Endodermal cell (in vitro differentiated cells): ENCODE measurements around the gene ORC2. TPM values are rescaled to one million over a fixed set of nuclear protein-coding genes. Genes with fewer than 3 reads are reported as not detected.

ENCODE experiments used
- DNase-seq: peaks from one replicate; pipeline ENCODE4 v3.0.0-alpha.2; 2017
- H3K27ac ChIP-seq: 2 replicates; pipeline ENCODE4 v1.5.1; 2013; ENCODE audit warnings: mild to moderate bottlenecking, low read depth, low read length, moderate library complexity
- H3K27me3 ChIP-seq: 2 replicates; pipeline ENCODE4 v1.6.1; 2013; ENCODE audit warnings: mild to moderate bottlenecking, low read length, moderate library complexity; ENCODE audit not compliant: insufficient read depth, control insufficient read depth, poor library complexity, severe bottlenecking
- H3K36me3 ChIP-seq: 2 replicates; pipeline ENCODE4 v1.7.0; 2013; ENCODE audit warnings: mild to moderate bottlenecking, low read length, moderate library complexity; ENCODE audit not compliant: control insufficient read depth, insufficient read depth
- H3K4me1 ChIP-seq: one replicate; pipeline ENCODE4 v1.7.0; 2013; ENCODE audit warnings: low read length; ENCODE audit not compliant: control insufficient read depth, insufficient read depth
- H3K4me3 ChIP-seq: 2 replicates; pipeline ENCODE4 v1.5.1; 2013; ENCODE audit warnings: mild to moderate bottlenecking, low read length, moderate library complexity
- H3K9ac ChIP-seq: 2 replicates; pipeline ENCODE4 v1.6.1; 2013; ENCODE audit warnings: mild to moderate bottlenecking, low read length, moderate library complexity; ENCODE audit not compliant: poor library complexity, severe bottlenecking; ENCODE audit errors: extremely low read depth
- H3K9me3 ChIP-seq: 2 replicates; pipeline ENCODE4 v1.6.1; 2013; ENCODE audit warnings: mild to moderate bottlenecking, low read length, moderate library complexity; ENCODE audit not compliant: control insufficient read depth
- H3K27ac Mint-ChIP-seq: 2 replicates; pipeline ENCODE4 v1.8.0; 2020; ENCODE audit warnings: mixed read lengths
- H3K27me3 Mint-ChIP-seq: 2 replicates; pipeline ENCODE4 v1.8.0; 2021; ENCODE audit warnings: mild to moderate bottlenecking, mixed read lengths; ENCODE audit not compliant: insufficient read depth
- H3K36me3 Mint-ChIP-seq: 2 replicates; pipeline ENCODE4 v1.8.0; 2020; ENCODE audit warnings: low read depth, mixed read lengths
- H3K4me1 Mint-ChIP-seq: 2 replicates; pipeline ENCODE4 v1.8.0; 2020; ENCODE audit warnings: mixed read lengths
- H3K4me3 Mint-ChIP-seq: 2 replicates; pipeline ENCODE4 v1.8.0; 2020; ENCODE audit warnings: mild to moderate bottlenecking, moderate library complexity, mixed read lengths
- H3K9me3 Mint-ChIP-seq: 2 replicates; pipeline ENCODE4 v1.8.0; 2020; ENCODE audit warnings: mild to moderate bottlenecking, mixed read lengths
- CTCF ChIP-seq: fragments of 200-600 bp; sonication (generic); conservative IDR thresholded peaks from 2 replicates; pipeline ENCODE4 v1.5.0; 2021; ENCODE audit warnings: antibody characterized with exemption, mild to moderate bottlenecking
- WGBS, 2 experiments: methylation state at CpG; one replicate each; pipeline versions ENCODE4 v1.1.5 to v1.1.7; 2013; ENCODE audit warnings: missing lambda C conversion rate in 2 of 2, mixed read lengths in 1 of 2; ENCODE audit not compliant: insufficient coverage in 1 of 2, insufficient read length in 1 of 2; 5-methylcytosine and 5-hydroxymethylcytosine counted together
- total RNA-seq, 2 donors: library from RNA; stranded (reverse); fragmentation: NEBNext Ultra II Directional in 1 of 2; extraction: Animal tissue kit (Norgen Biotek cat#: 25700) in 1 of 2; gene quantifications; 2 replicates in 1 of 2; 3 replicates in 1 of 2; pipeline ENCODE4 v1.2.1, GENCODE V29; 2021

The ORC2 gene
- total RNA-seq, 2 donors from 2014 or later: 68.9 to 129 TPM

GRCh38 chr2:200961674-200962073 lies 1.8 kb downstream of the ORC2 start:
- Mint-ChIP-seq H3K27me3 (no peaks in the 10 kb centered on the region), H3K36me3 (peaks cover 23% of the 10 kb centered on the region), H3K9me3 (no peaks in the 10 kb centered on the region), H3K4me1 (peaks cover 25% of the 10 kb centered on the region), H3K4me3 (peak overlapping the region; percentile 97), H3K27ac (no peak overlapping the region)
- peak overlapping the region; percentile 99 for H3K4me3 ChIP-seq
- H3K27ac ChIP-seq: no peak overlapping the region
- H3K9me3 ChIP-seq: no peaks in the 10 kb centered on the region
- H3K36me3 ChIP-seq: peaks cover 44% of the 10 kb centered on the region
- H3K9ac ChIP-seq: no peak overlapping the region
- 98 to 100% methylated on average over 2 of the region's 2 CpGs for WGBS, 2 experiments
- no peaks in the 10 kb centered on the region for H3K4me1 ChIP-seq
- no peaks in the 10 kb centered on the region for H3K27me3 ChIP-seq
- TF ChIP-seq CTCF: no peak
- DNase-seq: no peak

GRCh38 chr2:200950378-200950777 lies 13.1 kb downstream of the ORC2 start:
- DNase-seq: no peak
- no peak for TF ChIP-seq CTCF
- Mint-ChIP-seq H3K4me1 (no peaks in the 10 kb centered on the region), H3K36me3 (peaks cover 50% of the 10 kb centered on the region), H3K4me3 (no peak overlapping the region), H3K27me3 (no peaks in the 10 kb centered on the region), H3K27ac (no peak overlapping the region), H3K9me3 (no peaks in the 10 kb centered on the region)
- no peaks in the 10 kb centered on the region for H3K4me1 ChIP-seq
- H3K27ac ChIP-seq: no peak overlapping the region
- WGBS, 2 experiments: 92 to 100% methylated on average over 3 of the region's 3 CpGs
- no peak overlapping the region for H3K9ac ChIP-seq
- H3K4me3 ChIP-seq: no peak overlapping the region
- H3K9me3 ChIP-seq: no peaks in the 10 kb centered on the region
- peaks cover 94% of the 10 kb centered on the region for H3K36me3 ChIP-seq
- no peaks in the 10 kb centered on the region for H3K27me3 ChIP-seq

GRCh38 chr2:200945395-200945729 lies 18.1 kb downstream of the ORC2 start:
- peaks cover 2% of the 10 kb centered on the region for H3K27me3 Mint-ChIP-seq
- Histone ChIP-seq H3K4me1 (no peaks in the 10 kb centered on the region), H3K9me3 (no peaks in the 10 kb centered on the region), H3K27me3 (no peaks in the 10 kb centered on the region), H3K4me3 (no peak overlapping the region), H3K9ac (no peak overlapping the region), H3K36me3 (peaks cover 97% of the 10 kb centered on the region), H3K27ac (no peak overlapping the region)
- no peaks in the 10 kb centered on the region for H3K4me1 Mint-ChIP-seq
- WGBS, 2 experiments: 92 to 98% methylated on average over 2 to 4 of the region's 4 CpGs
- TF ChIP-seq CTCF: no peak
- peaks cover 65% of the 10 kb centered on the region for H3K36me3 Mint-ChIP-seq
- DNase-seq: no peak
- peaks cover 3% of the 10 kb centered on the region for H3K9me3 Mint-ChIP-seq
- no peak overlapping the region for H3K4me3 Mint-ChIP-seq
- no peak overlapping the region for H3K27ac Mint-ChIP-seq
